NOMO-1 treated with DMSO at 0.1 percent for 48 hours (cell line): ENCODE results near the gene MACO1.
"Not testable (repeated sequence)": the region's sequence is repeated elsewhere in the genome, so short reads cannot be mapped to it uniquely, and the experiment has no call there.

Experiments
- DNase-seq: peaks from one replicate; lab custom pipeline; 2025; ENCODE audit not compliant: unreplicated experiment; lab: John Stamatoyannopoulos, UW

Gene MACO1

GRCh38 chr1:25430073-25430966 is at the start of gene MACO1:
Gene MACO1 (plus strand): TSS chr1:25430897. CDS start chr1:25431099, 202 bp downstream.
- DNase-seq: peak; percentile 96

GRCh38 chr1:25382543-25382942 is 48.2 kb upstream of the MACO1 start:
- DNase-seq: not testable (repeated sequence)

GRCh38 chr1:25383090-25383489 is 47.6 kb upstream of the MACO1 start:
- DNase-seq: not testable (repeated sequence)

- not testable (repeated sequence) for DNase-seq
These were observed 46.8 kb upstream of the MACO1 start for GRCh38 chr1:25383875-25384274.

- DNase-seq: not testable (repeated sequence)
These were observed 43.6 kb upstream of the MACO1 start for GRCh38 chr1:25387096-25387495.

GRCh38 chr1:25388691-25389090 is 42.0 kb upstream of the MACO1 start:
- DNase-seq: not testable (repeated sequence)

GRCh38 chr1:25389721-25390120 is 41.0 kb upstream of the MACO1 start:
- DNase-seq: not testable (repeated sequence)

GRCh38 chr1:25392841-25393240 is 37.9 kb upstream of the MACO1 start:
- no peak for DNase-seq

- DNase-seq: not testable (repeated sequence)
These were observed 33.1 kb upstream of the MACO1 start for GRCh38 chr1:25397549-25397948.

- not testable (repeated sequence) for DNase-seq
These were observed 32.6 kb upstream of the MACO1 start for GRCh38 chr1:25398079-25398478.

GRCh38 chr1:25402947-25403803 is 27.5 kb upstream of the MACO1 start:
- DNase-seq: not testable (repeated sequence)

- DNase-seq: not testable (repeated sequence)
These were observed 24.9 kb upstream of the MACO1 start for GRCh38 chr1:25405731-25406305.

- DNase-seq: not testable (repeated sequence)
These were observed 20.9 kb upstream of the MACO1 start for GRCh38 chr1:25409641-25410427.

- DNase-seq: not testable (repeated sequence)
These were observed 17.6 kb upstream of the MACO1 start for GRCh38 chr1:25412872-25413623.

- DNase-seq: not testable (repeated sequence)
These were observed 16.5 kb upstream of the MACO1 start for GRCh38 chr1:25414157-25414556.

GRCh38 chr1:25414578-25414977 is 16.1 kb upstream of the MACO1 start:
- DNase-seq: peak; percentile 37

- not testable (repeated sequence) for DNase-seq
These were observed 13.4 kb upstream of the MACO1 start for GRCh38 chr1:25417280-25417679.

GRCh38 chr1:25419339-25419738 is 11.4 kb upstream of the MACO1 start:
- DNase-seq: not testable (repeated sequence)

GRCh38 chr1:25420715-25421114 is 10.0 kb upstream of the MACO1 start, which contains the start of gene RHCE:
Gene RHCE (minus strand): TSS chr1:25420825. CDS start chr1:25420786, 39 bp downstream.
- DNase-seq: not testable (repeated sequence)
